Loucy (cell line): ENCODE data around the gene SLC25A26.

Experiments
- H2AFZ ChIP-seq: fragments of 200-600 bp; sonication (generic); 2 replicates; pipeline ENCODE4 v1.6.0; 2016; ENCODE audit warnings: antibody characterized with exemption, mild to moderate bottlenecking, low read length, moderate library complexity
- H3F3A ChIP-seq: fragments of 200-600 bp; 2 replicates; pipeline ENCODE4 v1.6.0; 2016; ENCODE audit warnings: antibody characterized with exemption, low read depth, mild to moderate bottlenecking
- H3K27me3 ChIP-seq: fragments of 200-600 bp; sonication (generic); 2 replicates; pipeline ENCODE4 v1.6.1; 2014; ENCODE audit warnings: low read length, mild to moderate bottlenecking; ENCODE audit not compliant: insufficient read depth, poor library complexity, severe bottlenecking
- H3K36me3 ChIP-seq: fragments of 200-600 bp; sonication (generic); 2 replicates; pipeline ENCODE4 v1.6.1; 2016; ENCODE audit warnings: low read length; ENCODE audit not compliant: insufficient read depth
- H3K4me1 ChIP-seq: fragments of 200-600 bp; sonication (generic); 2 replicates; pipeline ENCODE4 v1.5.1; 2014; ENCODE audit warnings: low read length, mild to moderate bottlenecking; ENCODE audit not compliant: insufficient read depth, poor library complexity, severe bottlenecking
- H3K4me2 ChIP-seq: fragments of 200-600 bp; sonication (generic); 2 replicates; pipeline ENCODE4 v1.6.0; 2014; ENCODE audit warnings: antibody characterized with exemption, low read length, low read depth, mild to moderate bottlenecking; ENCODE audit not compliant: poor library complexity, severe bottlenecking
- H3K4me3 ChIP-seq: fragments of 200-600 bp; sonication (generic); 2 replicates; pipeline ENCODE4 v1.5.1; 2014; ENCODE audit warnings: low read length, mild to moderate bottlenecking, mixed read lengths; ENCODE audit not compliant: poor library complexity, severe bottlenecking
- H3K79me2 ChIP-seq: fragments of 200-600 bp; sonication (generic); 2 replicates; pipeline ENCODE4 v1.6.1; 2014; ENCODE audit warnings: low read length; ENCODE audit not compliant: insufficient read depth
- H3K9ac ChIP-seq: fragments of 200-600 bp; sonication (generic); 2 replicates; pipeline ENCODE4 v1.6.0; 2014; ENCODE audit warnings: mild to moderate bottlenecking, low read depth, low read length, moderate library complexity; ENCODE audit not compliant: poor library complexity, severe bottlenecking
- H3K9me2 ChIP-seq: fragments of 200-600 bp; sonication (generic); replicated peaks from 2 replicates; pipeline ENCODE4 v1.6.1; 2016; ENCODE audit warnings: low read depth, low read length, mixed read lengths
- H3K9me3 ChIP-seq: fragments of 200-600 bp; sonication (generic); 2 replicates; pipeline ENCODE4 v1.6.1; 2014; ENCODE audit warnings: mild to moderate bottlenecking, antibody characterized with exemption, low read length, low read depth; ENCODE audit not compliant: insufficient read depth
- H4K20me1 ChIP-seq: fragments of 200-600 bp; sonication (generic); 2 replicates; pipeline ENCODE4 v1.6.0; 2014; ENCODE audit warnings: antibody characterized with exemption, low read length, mild to moderate bottlenecking; ENCODE audit not compliant: insufficient read depth, poor library complexity, severe bottlenecking
- EZH2phosphoT487 ChIP-seq: fragments of 200-600 bp; IDR thresholded peaks from 2 replicates; pipeline ENCODE4 v1.6.1; 2018; ENCODE audit warnings: antibody characterized with exemption, mild to moderate bottlenecking, moderate library complexity, borderline replicate concordance
- TF ChIP-seq, protein P1 (sequence below): fragments of 200-600 bp; sonication (generic); conservative IDR thresholded peaks from 2 replicates; pipeline ENCODE4 v1.5.1; 2014; ENCODE audit warnings: mild to moderate bottlenecking, antibody characterized with exemption, low read length

SLC25A26 gene

DNA sequence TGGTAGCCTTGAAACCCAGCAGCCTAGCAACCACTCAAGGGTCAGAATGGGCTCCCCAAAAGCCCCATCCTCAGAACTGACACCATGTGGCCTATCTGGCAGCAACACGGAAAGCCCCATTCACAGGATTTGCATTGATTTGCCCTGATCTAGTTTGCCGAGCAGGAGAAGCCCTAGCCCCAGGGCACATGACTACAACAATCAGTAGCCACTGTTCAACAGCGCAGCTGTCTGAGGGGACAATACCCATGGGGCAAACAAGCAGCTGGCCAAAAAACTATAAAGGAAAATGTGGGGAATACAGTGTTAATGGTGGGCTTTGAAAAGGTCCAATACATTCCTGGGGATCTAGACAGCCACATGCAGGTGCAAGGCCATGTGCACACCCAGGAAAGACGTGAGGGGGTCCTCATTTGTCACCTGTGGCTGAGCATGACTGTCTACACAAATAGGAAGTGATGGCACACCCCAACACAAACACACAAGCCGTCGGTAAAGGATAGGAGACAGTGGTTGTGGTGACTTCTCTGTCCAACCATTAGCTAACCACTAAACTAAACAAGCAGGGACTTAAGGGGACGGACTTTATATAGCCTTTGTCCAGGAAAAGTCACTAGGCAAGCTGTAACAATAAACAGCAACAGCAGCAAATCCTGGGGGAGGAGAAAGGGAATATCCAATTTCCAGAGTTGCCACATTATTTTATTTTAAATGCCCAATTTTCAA lies 166.3 kb downstream of the SLC25A26 start:
- H3K36me3 ChIP-seq = peaks cover 78% of the 10 kb centered on the region
- H3K4me3 ChIP-seq = peak overlapping the region; percentile 54
- no peaks in the 10 kb centered on the region for H3F3A ChIP-seq
- TF ChIP-seq EZH2phosphoT487 = no peak
- TF ChIP-seq, protein P1, sequence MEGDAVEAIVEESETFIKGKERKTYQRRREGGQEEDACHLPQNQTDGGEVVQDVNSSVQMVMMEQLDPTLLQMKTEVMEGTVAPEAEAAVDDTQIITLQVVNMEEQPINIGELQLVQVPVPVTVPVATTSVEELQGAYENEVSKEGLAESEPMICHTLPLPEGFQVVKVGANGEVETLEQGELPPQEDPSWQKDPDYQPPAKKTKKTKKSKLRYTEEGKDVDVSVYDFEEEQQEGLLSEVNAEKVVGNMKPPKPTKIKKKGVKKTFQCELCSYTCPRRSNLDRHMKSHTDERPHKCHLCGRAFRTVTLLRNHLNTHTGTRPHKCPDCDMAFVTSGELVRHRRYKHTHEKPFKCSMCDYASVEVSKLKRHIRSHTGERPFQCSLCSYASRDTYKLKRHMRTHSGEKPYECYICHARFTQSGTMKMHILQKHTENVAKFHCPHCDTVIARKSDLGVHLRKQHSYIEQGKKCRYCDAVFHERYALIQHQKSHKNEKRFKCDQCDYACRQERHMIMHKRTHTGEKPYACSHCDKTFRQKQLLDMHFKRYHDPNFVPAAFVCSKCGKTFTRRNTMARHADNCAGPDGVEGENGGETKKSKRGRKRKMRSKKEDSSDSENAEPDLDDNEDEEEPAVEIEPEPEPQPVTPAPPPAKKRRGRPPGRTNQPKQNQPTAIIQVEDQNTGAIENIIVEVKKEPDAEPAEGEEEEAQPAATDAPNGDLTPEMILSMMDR = no peak
- H3K4me1 ChIP-seq = peaks cover 60% of the 10 kb centered on the region
- H3K9me3 ChIP-seq = no peaks in the 10 kb centered on the region
- H2AFZ ChIP-seq = no peak overlapping the region
- H3K9ac ChIP-seq = peak overlapping the region; percentile 72
- no peaks in the 10 kb centered on the region for H3K9me2 ChIP-seq
- H3K79me2 ChIP-seq = peaks cover 54% of the 10 kb centered on the region
- peak overlapping the region; percentile 75 for H3K4me2 ChIP-seq
- H4K20me1 ChIP-seq = no peaks in the 10 kb centered on the region
- H3K27me3 ChIP-seq = no peaks in the 10 kb centered on the region

DNA sequence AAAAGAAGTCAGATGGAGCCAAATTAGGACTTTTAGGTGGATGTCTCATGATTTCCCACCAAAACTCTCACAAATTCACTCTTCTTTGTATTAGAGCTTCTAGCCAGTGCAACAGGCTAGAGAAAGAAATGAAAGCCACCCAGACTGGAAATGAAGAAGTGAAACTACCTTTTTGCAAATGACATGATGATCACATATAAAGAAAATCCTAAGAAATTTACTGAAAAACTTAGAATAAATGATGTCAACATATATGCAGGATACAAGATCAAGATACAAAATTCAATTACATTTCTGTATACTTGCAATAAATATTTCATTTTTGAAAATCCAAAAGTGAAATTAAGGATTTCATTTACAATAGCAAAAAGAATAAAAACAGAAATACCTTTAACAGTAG lies 169.2 kb downstream of the SLC25A26 start:
- TF ChIP-seq EZH2phosphoT487 = no peak
- TF ChIP-seq, protein P1 = no peak
- peak overlapping the region; percentile 24 for H3K4me3 ChIP-seq
- H3K27me3 ChIP-seq = no peaks in the 10 kb centered on the region
- no peaks in the 10 kb centered on the region for H4K20me1 ChIP-seq
- no peaks in the 10 kb centered on the region for H3K9me3 ChIP-seq
- peak overlapping the region; percentile 31 for H3K9ac ChIP-seq
- no peak overlapping the region for H2AFZ ChIP-seq
- H3K79me2 ChIP-seq = peaks cover 63% of the 10 kb centered on the region
- H3K4me1 ChIP-seq = peaks cover 87% of the 10 kb centered on the region
- no peaks in the 10 kb centered on the region for H3K9me2 ChIP-seq
- peaks cover 25% of the 10 kb centered on the region for H3F3A ChIP-seq
- peak overlapping the region; percentile 47 for H3K4me2 ChIP-seq
- H3K36me3 ChIP-seq = peaks cover 58% of the 10 kb centered on the region

GRCh38 chr3:66392512-66392911 lies 171.7 kb downstream of the SLC25A26 start:
- Histone ChIP-seq H3K27me3 (no peaks in the 10 kb centered on the region), H3F3A (peaks cover 25% of the 10 kb centered on the region), H3K4me3 (peak overlapping the region; percentile 72), H3K9ac (peak overlapping the region; percentile 71), H3K9me2 (no peaks in the 10 kb centered on the region), H4K20me1 (no peaks in the 10 kb centered on the region), H3K36me3 (peaks cover 60% of the 10 kb centered on the region; the same call in 1 of the 2 replicates), H3K4me1 (peaks cover 68% of the 10 kb centered on the region), H3K4me2 (peak overlapping the region; percentile 87), H3K79me2 (peaks cover 50% of the 10 kb centered on the region), H2AFZ (no peak overlapping the region), H3K9me3 (no peaks in the 10 kb centered on the region)
- TF ChIP-seq, protein P1 = no peak
- no peak for TF ChIP-seq EZH2phosphoT487
